ENCODE results near the gene ASIC1. TPM values are rescaled to one million over a fixed set of nuclear protein-coding genes. Genes with fewer than 3 reads are reported as not detected.

The ASIC1 gene
- total RNA-seq, 2 donors from 2014 or later: 1.0 to 1.1 TPM

DNA sequence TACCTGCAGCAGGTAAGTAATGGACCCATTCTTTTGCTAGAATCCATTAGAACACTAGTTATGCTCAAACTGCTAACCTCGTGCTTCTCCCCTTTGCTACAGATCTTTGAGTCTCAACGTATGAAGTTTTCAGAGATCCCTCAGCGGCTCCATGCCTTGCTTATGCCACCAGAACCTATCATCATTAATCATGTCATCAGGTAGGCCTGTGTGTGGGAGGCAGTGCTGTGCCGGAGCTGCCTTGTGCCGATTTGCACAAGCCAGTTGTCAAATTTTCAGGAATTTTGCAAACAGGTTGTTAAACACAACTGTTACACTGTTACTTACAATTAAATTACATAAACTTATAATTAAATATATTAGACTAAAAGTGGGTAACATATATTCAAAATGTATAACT lies 33.0 kb downstream of the ASIC1 start:
- DNase-seq: no peak
- Histone ChIP-seq H3K36me3 (peaks cover 29% of the 10 kb centered on the region), H3K27me3 (no peaks in the 10 kb centered on the region), H3K4me1 (no peaks in the 10 kb centered on the region), H3K27ac (no peak overlapping the region), H3K4me3 (no peak overlapping the region), H3K9ac (ENCODE audit: low read depth in 2 of 2, low read length in 2 of 2) (no peak overlapping the region), H3K9me3 (no peaks in the 10 kb centered on the region)
- intact Hi-C loops (cut with DNase I): no loop called here
- TF ChIP-seq, protein P1, sequence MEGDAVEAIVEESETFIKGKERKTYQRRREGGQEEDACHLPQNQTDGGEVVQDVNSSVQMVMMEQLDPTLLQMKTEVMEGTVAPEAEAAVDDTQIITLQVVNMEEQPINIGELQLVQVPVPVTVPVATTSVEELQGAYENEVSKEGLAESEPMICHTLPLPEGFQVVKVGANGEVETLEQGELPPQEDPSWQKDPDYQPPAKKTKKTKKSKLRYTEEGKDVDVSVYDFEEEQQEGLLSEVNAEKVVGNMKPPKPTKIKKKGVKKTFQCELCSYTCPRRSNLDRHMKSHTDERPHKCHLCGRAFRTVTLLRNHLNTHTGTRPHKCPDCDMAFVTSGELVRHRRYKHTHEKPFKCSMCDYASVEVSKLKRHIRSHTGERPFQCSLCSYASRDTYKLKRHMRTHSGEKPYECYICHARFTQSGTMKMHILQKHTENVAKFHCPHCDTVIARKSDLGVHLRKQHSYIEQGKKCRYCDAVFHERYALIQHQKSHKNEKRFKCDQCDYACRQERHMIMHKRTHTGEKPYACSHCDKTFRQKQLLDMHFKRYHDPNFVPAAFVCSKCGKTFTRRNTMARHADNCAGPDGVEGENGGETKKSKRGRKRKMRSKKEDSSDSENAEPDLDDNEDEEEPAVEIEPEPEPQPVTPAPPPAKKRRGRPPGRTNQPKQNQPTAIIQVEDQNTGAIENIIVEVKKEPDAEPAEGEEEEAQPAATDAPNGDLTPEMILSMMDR (IDR thresholded peaks at IDR 0.05): no peak

- H3K36me3 ChIP-seq: peaks cover 19% of the 10 kb centered on the region
- no peaks in the 10 kb centered on the region for H3K9me3 ChIP-seq
- H3K27ac ChIP-seq: no peak overlapping the region
- intact Hi-C loops (cut with DNase I): no loop called here
- no peaks in the 10 kb centered on the region for H3K27me3 ChIP-seq
- no peak for DNase-seq
- no peak overlapping the region for H3K4me3 ChIP-seq
- H3K4me1 ChIP-seq: no peaks in the 10 kb centered on the region
- TF ChIP-seq, protein P1 (IDR thresholded peaks at IDR 0.05): no peak
- no peak overlapping the region for H3K9ac ChIP-seq (ENCODE audit: low read depth in 2 of 2, low read length in 2 of 2)
These were observed 40.6 kb downstream of the ASIC1 start for GRCh38 chr12:50097952-50098351.

- Histone ChIP-seq H3K27me3 (no peaks in the 10 kb centered on the region), H3K9me3 (no peaks in the 10 kb centered on the region), H3K4me3 (no peak overlapping the region), H3K36me3 (peaks cover 19% of the 10 kb centered on the region), H3K9ac (ENCODE audit: low read depth in 2 of 2, low read length in 2 of 2) (no peak overlapping the region), H3K4me1 (no peaks in the 10 kb centered on the region), H3K27ac (no peak overlapping the region)
- intact Hi-C loops (cut with DNase I): no loop called here
- TF ChIP-seq, protein P1 (IDR thresholded peaks at IDR 0.05): no peak
- no peak for DNase-seq
These were observed 42.1 kb downstream of the ASIC1 start for GRCh38 chr12:50099302-50100008.

DNA sequence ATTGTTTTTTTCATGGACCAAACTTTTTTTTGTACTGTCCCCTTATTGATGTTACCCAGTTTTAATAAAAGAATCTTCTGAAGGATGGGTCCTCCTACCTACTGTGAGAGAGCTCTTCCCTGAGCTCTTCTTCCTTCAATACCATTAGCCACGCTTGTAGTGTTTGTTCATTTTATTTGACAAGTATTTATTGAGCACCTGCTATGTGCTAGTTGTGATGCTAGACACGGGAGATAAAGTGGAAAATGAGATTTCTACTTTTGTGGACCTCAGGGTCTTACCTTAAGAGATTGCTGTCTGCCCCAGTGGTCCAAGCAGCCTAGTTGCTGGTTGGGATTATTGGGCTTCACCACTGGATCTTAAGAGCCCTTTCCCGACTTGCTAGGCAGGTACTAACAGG lies 43.2 kb downstream of the ASIC1 start:
- Histone ChIP-seq H3K9ac (ENCODE audit: low read depth in 2 of 2, low read length in 2 of 2) (no peak overlapping the region), H3K9me3 (no peaks in the 10 kb centered on the region), H3K4me1 (no peaks in the 10 kb centered on the region), H3K27me3 (no peaks in the 10 kb centered on the region), H3K36me3 (peaks cover 11% of the 10 kb centered on the region), H3K4me3 (no peak overlapping the region), H3K27ac (no peak overlapping the region)
- intact Hi-C loops (cut with DNase I): no loop called here
- no peak for DNase-seq
- TF ChIP-seq, protein P1 (IDR thresholded peaks at IDR 0.05): no peak

DNA sequence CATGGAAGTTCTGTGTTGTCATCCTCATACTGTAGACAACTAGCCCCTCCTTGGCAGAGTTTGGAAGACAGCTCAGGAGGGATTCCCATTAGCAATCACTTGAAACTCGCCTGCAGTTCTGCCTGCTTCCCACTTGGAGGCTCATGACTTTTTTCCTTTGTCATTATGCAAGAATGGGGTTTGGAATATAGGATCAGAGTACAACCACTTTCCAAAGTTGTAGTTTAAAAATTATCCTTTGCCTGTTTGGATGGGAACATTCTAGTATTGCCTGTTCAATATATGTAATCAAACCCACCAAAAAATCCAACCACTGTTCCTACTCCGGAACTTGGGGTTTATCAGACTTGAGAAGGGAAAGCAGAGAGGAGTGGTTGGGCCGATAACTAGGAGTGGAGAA lies 44.3 kb downstream of the ASIC1 start:
- intact Hi-C loops (cut with DNase I): no loop called here
- no peak overlapping the region for H3K4me3 ChIP-seq
- no peaks in the 10 kb centered on the region for H3K4me1 ChIP-seq
- no peak overlapping the region for H3K9ac ChIP-seq (ENCODE audit: low read depth in 2 of 2, low read length in 2 of 2)
- H3K9me3 ChIP-seq: no peaks in the 10 kb centered on the region
- H3K36me3 ChIP-seq: peaks cover 6% of the 10 kb centered on the region
- TF ChIP-seq, protein P1 (IDR thresholded peaks at IDR 0.05): peak; percentile 26
- H3K27ac ChIP-seq: no peak overlapping the region
- H3K27me3 ChIP-seq: no peaks in the 10 kb centered on the region
- DNase-seq: no peak

Data from colonic mucosa (tissue), 4 donors.